HEK293 (cell line): ENCODE results near the gene STMND1.
"Not testable (repeated sequence)": the region's sequence is repeated elsewhere in the genome, so short reads cannot be mapped to it uniquely, and the experiment has no call there.

Experiments used
- TRIM28 ChIP-seq: IDR thresholded peaks from 2 replicates; pipeline ENCODE4 v1.6.1; 2011; ENCODE audit warnings: low read length, control low read depth, borderline replicate concordance
- ZNF223 ChIP-seq: fragments of 450-650 bp; formaldehyde crosslinking; IDR thresholded peaks from 2 replicates; pipeline ENCODE4 v1.5.1; 2016; ENCODE audit warnings: missing biosample characterization, missing genetic modification characterization
- ZNF24 ChIP-seq: fragments of 450-650 bp; formaldehyde crosslinking; IDR thresholded peaks from 2 replicates; pipeline ENCODE4 v1.5.1; 2016; ENCODE audit warnings: missing biosample characterization, missing genetic modification characterization
- ZSCAN16 ChIP-seq: fragments of 450-650 bp; formaldehyde crosslinking; IDR thresholded peaks from 2 replicates; pipeline ENCODE4 v1.5.1; 2016; ENCODE audit warnings: missing biosample characterization, missing genetic modification characterization

- TF ChIP-seq TRIM28; ZNF24 (tag by site-specific recombination); ZNF223; ZSCAN16: not testable (repeated sequence)
These were observed 31.4 kb upstream of the STMND1 start for GRCh38 chr6:17070400-17070799.
